Naive thymus-derived CD8-positive, alpha-beta T cell (primary cell): ENCODE results near the gene TAAR2. TPM values are rescaled to one million over a fixed set of nuclear protein-coding genes. Genes with fewer than 3 reads are reported as not detected.

ENCODE experiments used
- ATAC-seq, 2 donors: fragments of 150-1000 bp; cut with Tn5 transposase in 1 of 2; sonication (Bioruptor Pico), chemical (Tn5 transposase) in 1 of 2; 1 replicate in 1 of 2; 2 replicates in 1 of 2; pipeline ENCODE4 v1.10.0; 2021; ENCODE audit warnings: mild to moderate bottlenecking in 2 of 2, moderate library complexity in 2 of 2
- POLR2A ChIA-PET: fragments of 350-600 bp; sonication (Branson Sonifier 250); formaldehyde crosslinking; loops from one replicate; lab custom pipeline; 2021; ENCODE audit warnings: antibody characterized with exemption; lab: Charles Lee
- DNase-seq, 10 donors: peaks; one replicate each; pipeline versions ENCODE4 v3.0.0 to v3.0.0-alpha.2; 2020 to 2022
- H3K27ac Mint-ChIP-seq, 10 donors: one replicate each; pipeline ENCODE4 v1.8.0; 2020 to 2022; ENCODE audit warnings: mild to moderate bottlenecking in 10 of 10, mixed read lengths in 10 of 10, moderate library complexity in 4 of 10, inconsistent platforms in 1 of 10
- H3K27me3 Mint-ChIP-seq, 5 donors: one replicate each; pipeline ENCODE4 v1.8.0; 2021 to 2022; ENCODE audit warnings: mixed read lengths in 5 of 5
- H3K36me3 Mint-ChIP-seq, 3 donors: one replicate each; pipeline ENCODE4 v1.8.0; 2020 to 2022; ENCODE audit warnings: mixed read lengths in 3 of 3, mild to moderate bottlenecking in 2 of 3, inconsistent platforms in 1 of 3
- H3K4me1 Mint-ChIP-seq, 4 donors: one replicate each; pipeline ENCODE4 v1.8.0; 2021 to 2022; ENCODE audit warnings: mixed read lengths in 4 of 4
- H3K4me3 Mint-ChIP-seq, 10 donors: one replicate each; pipeline ENCODE4 v1.8.0; 2020 to 2022; ENCODE audit warnings: mild to moderate bottlenecking in 10 of 10, mixed read lengths in 10 of 10, moderate library complexity in 6 of 10, inconsistent platforms in 1 of 10
- H3K9me3 Mint-ChIP-seq, 9 donors: one replicate each; pipeline ENCODE4 v1.8.0; 2020 to 2022; ENCODE audit warnings: mixed read lengths in 9 of 9, mild to moderate bottlenecking in 3 of 9, inconsistent platforms in 1 of 9, moderate library complexity in 1 of 9
- polyA plus RNA-seq, 3 donors: library from polyadenylated mRNA; unstranded; fragments of 300-500 nt; fragmentation: Illumina TruSeq; gene quantifications; one replicate each; pipeline ENCODE4 v1.2.3, GENCODE V29; 2021
- total RNA-seq, 8 experiments: library from RNA in 2 of 8; stranded (reverse) in 2 of 8; gene quantifications; one replicate each; pipeline ENCODE4 v1.2.3 and lab custom pipeline; 2021 to 2026

Gene TAAR2, protein sequence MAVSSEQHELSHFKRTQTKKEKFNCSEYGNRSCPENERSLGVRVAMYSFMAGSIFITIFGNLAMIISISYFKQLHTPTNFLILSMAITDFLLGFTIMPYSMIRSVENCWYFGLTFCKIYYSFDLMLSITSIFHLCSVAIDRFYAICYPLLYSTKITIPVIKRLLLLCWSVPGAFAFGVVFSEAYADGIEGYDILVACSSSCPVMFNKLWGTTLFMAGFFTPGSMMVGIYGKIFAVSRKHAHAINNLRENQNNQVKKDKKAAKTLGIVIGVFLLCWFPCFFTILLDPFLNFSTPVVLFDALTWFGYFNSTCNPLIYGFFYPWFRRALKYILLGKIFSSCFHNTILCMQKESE
- not detected for total RNA-seq
- polyA plus RNA-seq, result not detected
- total RNA-seq (lab: John Stamatoyannopoulos, UW), result 0 reads per million in 6 experiments

DNA sequence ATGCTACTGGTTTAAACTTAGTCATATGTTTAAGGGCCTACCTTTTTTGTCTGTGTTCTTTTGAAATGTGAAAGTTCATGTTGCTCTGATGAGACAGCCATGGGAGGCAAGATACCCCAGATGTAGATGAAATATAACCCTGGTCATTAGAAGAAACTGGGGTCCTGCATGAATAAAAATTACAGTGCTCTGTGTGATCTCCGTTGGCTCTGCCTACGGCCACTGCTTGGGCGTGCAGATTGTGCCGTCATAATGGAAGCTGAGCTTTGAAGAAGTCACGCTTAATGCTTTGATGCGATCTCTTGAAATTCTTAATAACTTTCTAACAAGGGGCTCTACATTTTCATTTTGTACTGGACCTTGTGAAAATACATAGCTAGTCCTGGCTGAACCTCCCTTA is at the start of gene TAAR2:
Gene TAAR2 (minus strand): TSS at position 101 of the 400 bp plus-strand sequence. CDS start 0 bp downstream, at position 101.
- Mint-ChIP-seq H3K9me3 (peaks cover 0 to 18% (median 3%) of the 10 kb centered on the region in 9 donors), H3K4me3 (no peak within 1 kb of the TSS), H3K27me3 (peaks cover 6 to 41% (median 17%) of the 10 kb centered on the region in 5 donors), H3K36me3 (no peaks in the 10 kb centered on the region), H3K4me1 (no peaks in the 10 kb centered on the region), H3K27ac (no peak within 1 kb of the TSS)
- ATAC-seq (no peak), DNase-seq (no peak)
- POLR2A ChIA-PET, result no interaction called here

DNA sequence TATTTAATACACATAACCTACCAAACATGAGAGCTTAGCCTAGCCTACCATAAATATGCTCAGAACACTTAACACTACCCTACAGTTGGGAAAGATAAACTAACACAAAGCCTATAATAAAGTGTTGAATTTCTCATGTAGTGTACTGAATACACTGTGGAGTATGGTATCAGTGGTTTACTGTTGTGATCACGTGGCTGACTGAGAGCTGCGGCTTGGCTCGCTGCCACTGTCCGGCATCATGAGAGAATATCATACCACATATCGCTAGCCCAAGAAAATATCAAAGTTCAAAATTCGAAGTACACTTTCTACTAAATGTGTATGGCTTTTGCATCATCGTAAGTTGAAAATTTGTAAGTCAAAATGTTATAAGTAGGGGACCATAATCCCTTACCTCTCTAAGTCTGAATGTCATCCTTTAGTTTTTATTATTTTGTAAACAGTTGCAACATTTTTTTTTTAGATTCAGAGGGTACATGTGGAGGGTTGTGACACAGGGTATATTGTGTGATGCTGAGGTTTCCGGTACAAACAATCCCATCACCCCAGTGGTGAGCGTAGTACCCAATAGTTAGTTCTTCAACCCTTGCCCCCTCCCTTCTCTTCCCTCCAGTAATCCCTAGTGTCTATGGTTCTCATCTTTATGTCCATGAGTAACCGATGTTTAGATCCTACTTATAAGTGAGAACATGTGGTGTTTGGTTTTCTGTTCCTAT is 49.5 kb upstream of the TAAR2 start:
- Mint-ChIP-seq H3K4me3 (no peak overlapping the region), H3K9me3 (no peaks in the 10 kb centered on the region), H3K36me3 (no peaks in the 10 kb centered on the region), H3K27ac (no peak overlapping the region), H3K27me3 (peaks cover 2 to 27% (median 8%) of the 10 kb centered on the region in 5 donors), H3K4me1 (peaks cover 4 to 15% (median 4%) of the 10 kb centered on the region in 4 donors)
- DNase-seq, result no peak
- POLR2A ChIA-PET, result no interaction called here
- ATAC-seq, result no peak

DNA sequence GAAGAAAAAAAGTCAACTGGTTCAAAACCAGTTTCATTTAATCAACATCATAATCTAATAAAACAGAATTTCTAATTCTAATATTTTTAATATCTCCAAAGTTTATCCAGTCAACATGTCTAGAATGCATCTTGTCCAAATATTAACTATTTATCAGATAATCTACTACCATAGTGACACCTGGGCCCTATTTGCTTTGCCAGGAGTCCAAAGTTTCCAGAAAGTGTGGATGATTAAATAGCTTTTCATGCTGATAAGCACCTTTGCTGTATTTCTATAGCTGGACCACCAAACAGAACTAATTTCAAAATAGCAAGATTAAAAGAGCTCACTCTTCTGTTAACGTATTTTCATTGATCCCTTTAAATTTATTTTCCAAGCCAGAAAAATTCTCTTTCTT is 47.2 kb upstream of the TAAR2 start:
- peaks cover 0 to 8% (median 5%) of the 10 kb centered on the region in 5 donors for H3K27me3 Mint-ChIP-seq
- no peak for ATAC-seq

DNA sequence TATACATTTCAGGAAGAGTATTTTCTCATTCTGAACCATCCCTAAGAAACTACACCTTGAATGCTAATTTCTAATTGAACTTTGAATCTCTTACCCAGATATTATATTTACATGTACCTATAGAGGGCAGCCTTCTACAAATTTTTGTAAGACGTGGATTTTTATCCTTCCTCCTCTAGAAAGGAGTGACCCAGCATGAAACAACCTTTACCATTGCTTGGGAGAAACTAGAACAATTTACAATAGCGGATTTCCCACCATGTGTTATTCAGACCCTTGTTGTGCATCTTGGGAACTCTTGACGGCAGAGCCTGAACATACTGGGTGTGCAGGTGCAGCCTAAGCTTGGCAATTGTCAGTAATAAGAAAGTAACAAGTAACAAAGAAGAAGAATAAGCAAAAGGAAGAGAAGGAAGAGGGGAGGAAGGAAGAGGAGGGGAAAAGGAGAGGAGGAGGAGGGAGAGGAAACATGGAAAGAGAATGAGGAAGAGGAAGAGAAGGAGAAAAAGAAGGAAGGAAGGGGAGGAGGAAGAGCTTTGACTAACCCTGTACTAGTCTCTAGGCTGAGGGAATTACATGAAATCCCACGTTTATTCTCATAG is 45.7 kb upstream of the TAAR2 start:
- Mint-ChIP-seq H3K9me3 (peaks cover 0 to under 1% (median 0%) of the 10 kb centered on the region in 9 donors), H3K4me1 (peaks cover 4 to 5% (median 4%) of the 10 kb centered on the region in 4 donors), H3K36me3 (no peaks in the 10 kb centered on the region), H3K27ac (peak overlapping the region in 1 of 10 donors; percentile 64), H3K4me3 (no peak overlapping the region), H3K27me3 (peaks cover 0 to 8% (median 4%) of the 10 kb centered on the region in 5 donors)
- POLR2A ChIA-PET, result interaction anchor here (0.7 to 1.0 kb wide), 2 partner anchors 128 to 145 kb away, joined by 3 to 5 read pairs; partner anchors contain the start of genes RPS12 and SLC18B1
- DNase-seq (peak in 3 of 10 donors; percentile 44 to 45 (median 44)), ATAC-seq (no peak)

More for the DNA sequence above, 47.2 kb upstream of the TAAR2 start:
- no peaks in the 10 kb centered on the region for H3K9me3 Mint-ChIP-seq
- no peak overlapping the region for H3K4me3 Mint-ChIP-seq
- POLR2A ChIA-PET, result no interaction called here
- H3K27ac Mint-ChIP-seq, result no peak overlapping the region
- H3K36me3 Mint-ChIP-seq, result no peaks in the 10 kb centered on the region
- peaks cover 4 to 11% (median 4%) of the 10 kb centered on the region in 4 donors for H3K4me1 Mint-ChIP-seq
- DNase-seq, result no peak

DNA sequence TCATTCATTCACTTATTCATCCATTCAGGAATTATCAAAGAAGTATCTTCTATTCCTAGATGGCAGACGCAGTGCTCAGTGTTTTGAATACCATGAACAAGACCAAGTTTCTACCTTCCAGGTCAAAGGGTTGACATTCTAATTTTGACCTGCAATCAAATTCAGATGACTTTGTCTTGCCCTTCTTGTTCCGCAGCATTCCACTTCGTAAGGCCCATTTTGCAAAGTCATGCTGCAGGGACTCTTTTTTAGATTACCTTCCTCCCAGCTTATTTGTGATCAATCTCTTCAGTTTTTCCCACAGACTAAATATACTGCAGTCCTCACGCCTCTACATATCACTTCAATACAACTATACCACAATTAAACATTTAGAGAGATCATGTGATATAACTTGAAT is 42.0 kb upstream of the TAAR2 start:
- POLR2A ChIA-PET, result no interaction called here
- ATAC-seq, result no peak
- no peak overlapping the region for H3K4me3 Mint-ChIP-seq
- peaks cover 0 to 2% (median 0%) of the 10 kb centered on the region in 9 donors for H3K9me3 Mint-ChIP-seq
- no peak for DNase-seq
- H3K36me3 Mint-ChIP-seq, result no peaks in the 10 kb centered on the region
- H3K27ac Mint-ChIP-seq, result no peak overlapping the region
- peaks cover 4 to 5% (median 4%) of the 10 kb centered on the region in 4 donors for H3K4me1 Mint-ChIP-seq
- peaks cover 0 to 8% (median 4%) of the 10 kb centered on the region in 5 donors for H3K27me3 Mint-ChIP-seq

DNA sequence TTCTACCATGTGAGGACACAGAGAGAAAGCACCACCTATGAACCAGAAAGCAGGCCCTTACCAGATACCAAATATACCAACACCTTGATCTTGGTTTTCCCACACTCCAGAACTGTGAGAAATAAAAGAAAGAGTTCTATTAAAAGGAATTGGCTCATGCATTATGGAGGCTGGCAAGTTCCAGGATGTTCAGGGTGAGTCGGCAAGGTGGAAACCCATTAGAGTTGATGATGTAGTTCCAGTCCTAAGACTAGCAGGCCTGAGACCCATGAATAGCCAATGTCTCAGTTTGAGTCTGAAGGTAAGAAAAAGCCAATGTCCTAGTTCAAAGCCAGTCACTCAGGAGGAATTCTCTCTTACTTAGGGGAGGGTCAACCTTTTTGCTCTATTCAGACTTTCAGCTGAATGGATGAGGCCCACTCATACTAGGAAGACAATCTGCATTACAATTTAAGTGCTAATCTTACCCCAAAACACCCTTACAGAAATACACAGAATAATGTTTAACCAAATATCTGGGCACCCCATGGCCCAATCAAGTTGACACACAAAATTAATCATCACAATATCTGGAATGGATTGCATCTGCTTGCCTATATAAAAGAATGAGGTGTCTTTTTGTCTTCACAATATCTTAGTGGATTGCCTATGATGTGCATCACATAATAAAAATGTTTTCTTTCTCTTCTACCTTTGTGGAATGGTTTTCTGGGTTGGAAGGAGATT is 40.4 kb upstream of the TAAR2 start:
- H3K27ac Mint-ChIP-seq, result no peak overlapping the region
- H3K9me3 Mint-ChIP-seq, result peaks cover 0 to 2% (median 0%) of the 10 kb centered on the region in 9 donors
- peaks cover 0 to 1% (median 0%) of the 10 kb centered on the region in 5 donors for H3K27me3 Mint-ChIP-seq
- no peak overlapping the region for H3K4me3 Mint-ChIP-seq
- H3K4me1 Mint-ChIP-seq, result no peaks in the 10 kb centered on the region
- DNase-seq (no peak), ATAC-seq (no peak)
- POLR2A ChIA-PET, result no interaction called here
- H3K36me3 Mint-ChIP-seq, result no peaks in the 10 kb centered on the region

DNA sequence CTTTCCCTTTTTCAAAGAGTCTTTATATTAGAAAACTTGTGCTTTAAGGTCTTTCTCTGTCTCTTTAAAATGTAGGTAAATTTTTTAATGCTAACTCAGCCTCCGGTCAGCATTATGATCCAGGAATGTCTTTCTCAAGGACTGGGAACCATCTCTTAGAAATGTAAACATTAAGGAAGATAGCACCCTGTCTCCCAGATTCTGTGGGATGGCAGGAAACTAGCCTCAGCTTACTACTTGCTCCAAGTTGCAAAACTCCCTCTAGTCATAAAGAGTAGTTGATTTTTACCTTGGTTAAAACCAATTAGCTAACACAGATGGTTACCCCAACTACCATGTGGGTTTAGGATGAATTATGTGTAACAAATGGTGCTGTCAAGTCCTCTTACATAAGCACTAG is 39.6 kb upstream of the TAAR2 start:
- no peaks in the 10 kb centered on the region for H3K36me3 Mint-ChIP-seq
- no peak for ATAC-seq
- no peaks in the 10 kb centered on the region for H3K27me3 Mint-ChIP-seq
- peaks cover 0 to 2% (median 0%) of the 10 kb centered on the region in 9 donors for H3K9me3 Mint-ChIP-seq
- no peaks in the 10 kb centered on the region for H3K4me1 Mint-ChIP-seq
- no peak overlapping the region for H3K4me3 Mint-ChIP-seq
- POLR2A ChIA-PET, result no interaction called here
- H3K27ac Mint-ChIP-seq, result no peak overlapping the region
- no peak for DNase-seq

DNA sequence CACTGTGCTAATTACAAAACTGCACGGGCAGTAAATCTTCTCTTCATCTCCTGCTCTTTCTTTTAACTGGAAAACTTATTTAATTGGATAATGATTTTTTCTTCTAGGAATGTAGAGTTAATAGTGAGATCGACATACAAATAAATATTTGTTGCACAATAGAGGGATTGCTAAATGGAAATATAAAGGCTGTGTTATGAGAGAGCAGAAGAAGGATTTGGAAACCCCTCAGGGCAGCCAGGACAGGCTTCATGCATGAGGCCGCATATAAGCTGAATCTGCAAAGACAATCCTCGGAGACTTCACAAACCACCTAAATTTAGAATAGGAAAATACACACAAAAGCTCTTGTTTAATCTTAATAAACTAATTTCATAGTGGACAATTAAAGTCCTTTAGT is 37.8 kb upstream of the TAAR2 start:
- DNase-seq, result no peak
- no peak overlapping the region for H3K27ac Mint-ChIP-seq
- H3K36me3 Mint-ChIP-seq, result no peaks in the 10 kb centered on the region
- POLR2A ChIA-PET, result no interaction called here
- H3K9me3 Mint-ChIP-seq, result peaks cover 0 to 2% (median 0%) of the 10 kb centered on the region in 9 donors
- no peak for ATAC-seq
- no peak overlapping the region for H3K4me3 Mint-ChIP-seq
- H3K4me1 Mint-ChIP-seq, result peaks cover 0 to 3% (median 0%) of the 10 kb centered on the region in 4 donors
- H3K27me3 Mint-ChIP-seq, result no peaks in the 10 kb centered on the region

DNA sequence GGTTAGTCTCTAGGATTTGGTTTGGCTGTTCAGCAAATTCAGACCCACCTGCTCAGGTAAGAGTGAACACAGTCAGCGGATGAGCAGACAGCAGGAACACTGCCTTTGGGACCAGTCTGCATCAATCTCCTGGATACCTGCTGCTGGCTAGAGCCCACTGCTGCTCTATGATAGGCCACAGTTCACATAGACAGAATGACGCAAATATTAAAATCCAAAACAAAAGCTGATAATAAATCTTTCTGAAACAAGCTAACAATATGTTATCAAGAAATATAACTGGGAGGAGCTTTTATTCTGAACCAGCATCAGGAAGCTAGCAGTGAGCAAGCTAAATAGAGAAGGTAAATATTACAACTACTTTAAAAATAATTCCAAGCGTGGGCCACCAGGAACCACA is 35.0 kb upstream of the TAAR2 start, which contains the start of gene TAAR1:
Gene TAAR1 (minus strand): TSS at position 101 of the 400 bp plus-strand sequence. CDS start 13,179 bp downstream, outside the sequence.
- no peak within 1 kb of the TSS for H3K4me3 Mint-ChIP-seq
- H3K27ac Mint-ChIP-seq, result peak within 1 kb of the TSS in 1 of 10 donors; percentile 55
- ATAC-seq, result no peak
- no peak for DNase-seq
- H3K9me3 Mint-ChIP-seq, result no peaks in the 10 kb centered on the region
- peaks cover 0 to 2% (median 0%) of the 10 kb centered on the region in 5 donors for H3K27me3 Mint-ChIP-seq
- POLR2A ChIA-PET, result no interaction called here
- H3K4me1 Mint-ChIP-seq, result peaks cover 0 to 3% (median 0%) of the 10 kb centered on the region in 4 donors
- no peaks in the 10 kb centered on the region for H3K36me3 Mint-ChIP-seq

DNA sequence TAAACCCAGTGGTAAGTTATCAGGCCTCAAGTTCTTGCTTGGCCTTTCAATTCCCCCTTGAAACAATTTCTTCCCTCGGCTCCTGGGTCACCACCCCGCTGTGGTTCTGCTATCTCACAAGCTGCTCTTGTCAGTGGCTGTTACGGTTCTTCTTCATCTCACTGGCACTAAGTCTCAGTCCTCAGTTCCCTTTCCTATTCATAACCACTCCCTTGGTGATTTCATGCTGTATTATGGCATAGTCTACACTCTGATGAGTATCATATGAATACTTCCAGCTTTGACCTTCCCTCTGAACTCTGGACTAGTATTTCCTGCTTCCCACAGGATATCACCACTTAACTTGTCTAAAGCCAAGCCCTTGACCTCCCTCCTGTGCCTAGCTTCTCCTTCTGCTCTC is 27.0 kb upstream of the TAAR2 start:
- no peak for DNase-seq
- H3K27ac Mint-ChIP-seq, result no peak overlapping the region
- H3K4me3 Mint-ChIP-seq, result no peak overlapping the region
- ATAC-seq, result no peak
- POLR2A ChIA-PET, result no interaction called here
- H3K27me3 Mint-ChIP-seq, result peaks cover 0 to 2% (median 0%) of the 10 kb centered on the region in 5 donors
- H3K4me1 Mint-ChIP-seq, result peaks cover 0 to 5% (median 2%) of the 10 kb centered on the region in 4 donors
- no peaks in the 10 kb centered on the region for H3K9me3 Mint-ChIP-seq
- no peaks in the 10 kb centered on the region for H3K36me3 Mint-ChIP-seq

DNA sequence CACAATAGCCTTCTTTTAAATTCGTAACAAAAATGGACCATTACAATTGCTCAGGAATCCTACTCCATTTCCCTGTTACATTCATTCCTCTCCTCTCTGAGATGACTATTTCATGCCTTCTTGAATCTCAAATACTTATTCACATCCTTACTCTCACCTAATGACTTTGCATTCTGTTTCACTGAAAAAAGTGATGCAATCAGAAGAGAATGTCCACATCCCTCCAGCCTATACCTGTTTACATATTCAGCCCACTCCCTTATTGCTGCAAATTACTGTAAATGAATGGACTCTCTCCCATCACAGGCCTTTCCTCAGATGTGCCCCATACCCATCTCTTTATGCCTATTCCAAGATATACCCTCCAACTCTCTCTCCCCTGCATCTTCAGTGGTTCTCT is 26.4 kb upstream of the TAAR2 start:
- H3K36me3 Mint-ChIP-seq, result no peaks in the 10 kb centered on the region
- H3K27ac Mint-ChIP-seq, result no peak overlapping the region
- DNase-seq (no peak), ATAC-seq (no peak)
- peaks cover 0 to 2% (median 0%) of the 10 kb centered on the region in 5 donors for H3K27me3 Mint-ChIP-seq
- peaks cover 0 to 5% (median 2%) of the 10 kb centered on the region in 4 donors for H3K4me1 Mint-ChIP-seq
- H3K9me3 Mint-ChIP-seq, result no peaks in the 10 kb centered on the region
- H3K4me3 Mint-ChIP-seq, result no peak overlapping the region
- POLR2A ChIA-PET, result no interaction called here

DNA sequence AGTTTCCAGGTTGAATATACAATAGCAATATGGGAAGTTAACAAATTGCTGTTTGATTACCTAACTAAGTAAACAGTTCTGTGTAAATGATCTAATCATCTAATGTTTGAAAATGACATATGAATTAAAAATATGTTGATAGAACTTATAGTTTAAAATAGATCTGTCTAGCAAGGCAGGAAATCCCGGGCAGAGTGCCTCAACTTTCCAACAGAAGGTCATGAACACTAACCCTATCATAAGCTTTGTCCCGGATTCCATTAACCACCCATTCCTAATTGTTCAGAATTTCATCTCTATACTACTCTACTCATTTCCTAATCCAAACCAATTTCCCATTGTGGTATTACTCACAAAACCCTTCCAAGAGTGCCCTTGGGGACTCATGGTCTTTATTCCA is 24.8 kb upstream of the TAAR2 start:
- no peaks in the 10 kb centered on the region for H3K9me3 Mint-ChIP-seq
- H3K4me1 Mint-ChIP-seq, result peaks cover 0 to 5% (median 2%) of the 10 kb centered on the region in 4 donors
- no peak overlapping the region for H3K27ac Mint-ChIP-seq
- no peaks in the 10 kb centered on the region for H3K36me3 Mint-ChIP-seq
- POLR2A ChIA-PET, result no interaction called here
- DNase-seq (no peak), ATAC-seq (no peak)
- peaks cover 0 to 2% (median 0%) of the 10 kb centered on the region in 5 donors for H3K27me3 Mint-ChIP-seq
- H3K4me3 Mint-ChIP-seq, result no peak overlapping the region
